GM18507 (cell line): ENCODE measurements around the gene BAIAP2.
"Not testable (repeated sequence)": the region's sequence is repeated elsewhere in the genome, so short reads cannot be mapped to it uniquely, and the experiment has no call there.

ENCODE experiments used
- DNase-seq: peaks from one replicate; pipeline ENCODE4 v3.0.0; 2011; ENCODE audit warnings: low read depth; ENCODE audit not compliant: insufficient read length; ENCODE audit errors: extremely low spot score
- FAIRE-seq: peaks from 2 replicates; lab custom pipeline; 2011; peaks lifted over from hg19 to GRCh38; lab: Jason Lieb, UNC

BAIAP2 gene

GRCh38 chr17:81020767-81021497 is 14.0 kb upstream of the BAIAP2 start:
- no peak for FAIRE-seq
- no peak for DNase-seq

GRCh38 chr17:81021531-81022343 is 13.2 kb upstream of the BAIAP2 start:
- FAIRE-seq (no peak), DNase-seq (no peak)

GRCh38 chr17:81022344-81022676 is 12.6 kb upstream of the BAIAP2 start:
- DNase-seq (no peak), FAIRE-seq (no peak)

GRCh38 chr17:81025065-81025740 is 9.7 kb upstream of the BAIAP2 start:
- no peak for DNase-seq

GRCh38 chr17:81025741-81026129 is 9.2 kb upstream of the BAIAP2 start:
- no peak for FAIRE-seq
- no peak for DNase-seq

More at GRCh38 chr17:81025065-81025740, 9.7 kb upstream of the BAIAP2 start:
- no peak for FAIRE-seq

- no peak for DNase-seq
- no peak for FAIRE-seq
Measured at GRCh38 chr17:81026266-81027036, 8.5 kb upstream of the BAIAP2 start.

GRCh38 chr17:81027038-81027437 is 7.9 kb upstream of the BAIAP2 start:
- FAIRE-seq (no peak), DNase-seq (no peak)

GRCh38 chr17:81027591-81028505 is 7.1 kb upstream of the BAIAP2 start:
- FAIRE-seq (no peak), DNase-seq (no peak)

GRCh38 chr17:81028506-81028858 is 6.5 kb upstream of the BAIAP2 start:
- DNase-seq (no peak), FAIRE-seq (no peak)

- no peak for DNase-seq
- no peak for FAIRE-seq
Measured at GRCh38 chr17:81029859-81030258, 5.1 kb upstream of the BAIAP2 start.

GRCh38 chr17:81030312-81030711 is 4.6 kb upstream of the BAIAP2 start:
- not testable (repeated sequence) for FAIRE-seq, DNase-seq

- FAIRE-seq, result no peak
- no peak for DNase-seq
Measured at GRCh38 chr17:81030741-81031565, 4.0 kb upstream of the BAIAP2 start.

- FAIRE-seq (no peak), DNase-seq (no peak)
Measured at GRCh38 chr17:81031566-81032550, 3.1 kb upstream of the BAIAP2 start.

- FAIRE-seq, result no peak
- DNase-seq, result no peak
Measured at GRCh38 chr17:81032641-81033480, 2.1 kb upstream of the BAIAP2 start.

GRCh38 chr17:81033535-81034167 is 1.3 kb upstream of the BAIAP2 start:
- DNase-seq (no peak), FAIRE-seq (no peak)
